ENCODE data around the gene LRRC7.

The LRRC7 gene

GRCh38 chr1:70041317-70042045, 473.8 kb downstream of the LRRC7 start:
- Histone ChIP-seq H3K4me3 (ENCODE audit: low read depth, low read length, poor library complexity, severe bottlenecking) (no peak overlapping the region), H3K4me2 (ENCODE audit: low read length) (no peak overlapping the region), H3K9ac (ENCODE audit: low read length) (no peak overlapping the region), H3F3A (ENCODE audit: insufficient read depth, low read length) (no peaks in the 10 kb centered on the region), H3K4me1 (ENCODE audit: insufficient read depth, low read length, severe bottlenecking) (no peaks in the 10 kb centered on the region), H2AFZ (ENCODE audit: low read length) (no peak overlapping the region), H3K27ac (ENCODE audit: low read depth, low read length, poor library complexity, severe bottlenecking) (no peak overlapping the region), H3K9me2 (ENCODE audit: low read depth, low read length) (no peaks in the 10 kb centered on the region), H3K9me3 (ENCODE audit: low read length) (no peaks in the 10 kb centered on the region), H3K79me2 (ENCODE audit: insufficient read depth, low read length) (no peaks in the 10 kb centered on the region), H3K27me3 (ENCODE audit: insufficient read depth, low read length) (no peaks in the 10 kb centered on the region), H3K36me3 (ENCODE audit: insufficient read depth, low read length) (no peaks in the 10 kb centered on the region), H4K20me1 (ENCODE audit: insufficient read depth, low read length) (no peaks in the 10 kb centered on the region)
- TF ChIP-seq CTCF (IDR thresholded peaks at IDR 0.05; ENCODE audit: low read length): no peak
- no peak for TF ChIP-seq EZH2 (IDR thresholded peaks at IDR 0.05; ENCODE audit: borderline replicate concordance, low read length)

GRCh38 chr1:70042090-70042731, 474.5 kb downstream of the LRRC7 start:
- Histone ChIP-seq H3K9me2 (ENCODE audit: low read depth, low read length) (no peaks in the 10 kb centered on the region), H3K27ac (ENCODE audit: low read depth, low read length, poor library complexity, severe bottlenecking) (no peak overlapping the region), H3K9ac (ENCODE audit: low read length) (no peak overlapping the region), H3K4me1 (ENCODE audit: insufficient read depth, low read length, severe bottlenecking) (no peaks in the 10 kb centered on the region), H3K27me3 (ENCODE audit: insufficient read depth, low read length) (no peaks in the 10 kb centered on the region), H3K4me3 (ENCODE audit: low read depth, low read length, poor library complexity, severe bottlenecking) (no peak overlapping the region), H3F3A (ENCODE audit: insufficient read depth, low read length) (no peaks in the 10 kb centered on the region), H2AFZ (ENCODE audit: low read length) (no peak overlapping the region), H3K36me3 (ENCODE audit: insufficient read depth, low read length) (no peaks in the 10 kb centered on the region), H3K4me2 (ENCODE audit: low read length) (no peak overlapping the region), H3K79me2 (ENCODE audit: insufficient read depth, low read length) (no peaks in the 10 kb centered on the region), H4K20me1 (ENCODE audit: insufficient read depth, low read length) (no peaks in the 10 kb centered on the region), H3K9me3 (ENCODE audit: low read length) (no peaks in the 10 kb centered on the region)
- TF ChIP-seq EZH2 (IDR thresholded peaks at IDR 0.05; ENCODE audit: borderline replicate concordance, low read length) (no peak), CTCF (IDR thresholded peaks at IDR 0.05; ENCODE audit: low read length) (no peak)

- H3F3A ChIP-seq (ENCODE audit: insufficient read depth, low read length): no peaks in the 10 kb centered on the region
- no peaks in the 10 kb centered on the region for H3K4me1 ChIP-seq (ENCODE audit: insufficient read depth, low read length, severe bottlenecking)
- no peak overlapping the region for H3K9ac ChIP-seq (ENCODE audit: low read length)
- no peak overlapping the region for H3K4me3 ChIP-seq (ENCODE audit: low read depth, low read length, poor library complexity, severe bottlenecking)
- no peak overlapping the region for H3K4me2 ChIP-seq (ENCODE audit: low read length)
- TF ChIP-seq CTCF (IDR thresholded peaks at IDR 0.05; ENCODE audit: low read length) (no peak), EZH2 (IDR thresholded peaks at IDR 0.05; ENCODE audit: borderline replicate concordance, low read length) (no peak)
- no peaks in the 10 kb centered on the region for H3K36me3 ChIP-seq (ENCODE audit: insufficient read depth, low read length)
- no peak overlapping the region for H2AFZ ChIP-seq (ENCODE audit: low read length)
- no peaks in the 10 kb centered on the region for H3K9me2 ChIP-seq (ENCODE audit: low read depth, low read length)
- no peaks in the 10 kb centered on the region for H3K79me2 ChIP-seq (ENCODE audit: insufficient read depth, low read length)
- H3K27ac ChIP-seq (ENCODE audit: low read depth, low read length, poor library complexity, severe bottlenecking): no peak overlapping the region
- H3K9me3 ChIP-seq (ENCODE audit: low read length): no peaks in the 10 kb centered on the region
- no peaks in the 10 kb centered on the region for H3K27me3 ChIP-seq (ENCODE audit: insufficient read depth, low read length)
- H4K20me1 ChIP-seq (ENCODE audit: insufficient read depth, low read length): no peaks in the 10 kb centered on the region
Measured at GRCh38 chr1:70043804-70044203, 476.1 kb downstream of the LRRC7 start.
